ENCODE measurements around the gene EPG5. TPM values are rescaled to one million over a fixed set of nuclear protein-coding genes. Genes with fewer than 3 reads are reported as not detected.

The EPG5 gene
- total RNA-seq, 1 donor from 2014 or later: 26.1 TPM

GRCh38 chr18:45923138-45923537 is 44.0 kb downstream of the EPG5 start:
- FAIRE-seq: no peak
- no peak for DNase-seq (ENCODE audit: low spot score in 2 of 2)

GRCh38 chr18:45920367-45920766 is 46.8 kb downstream of the EPG5 start:
- no peak for FAIRE-seq

GRCh38 chr18:45916302-45916701 is 50.8 kb downstream of the EPG5 start:
- FAIRE-seq (no peak), DNase-seq (ENCODE audit: low spot score in 2 of 2) (no peak)

More at GRCh38 chr18:45920367-45920766, 46.8 kb downstream of the EPG5 start:
- DNase-seq (ENCODE audit: low spot score in 2 of 2): no peak

GRCh38 chr18:45913276-45913675 is 53.9 kb downstream of the EPG5 start:
- DNase-seq (ENCODE audit: low spot score in 2 of 2) (no peak), FAIRE-seq (no peak)

- no peak for FAIRE-seq
These were observed 56.6 kb downstream of the EPG5 start for GRCh38 chr18:45910405-45911023.

GRCh38 chr18:45901654-45902210 is 65.4 kb downstream of the EPG5 start:
- DNase-seq (ENCODE audit: low spot score in 2 of 2) (no peak), FAIRE-seq (no peak)

More at GRCh38 chr18:45910405-45911023, 56.6 kb downstream of the EPG5 start:
- DNase-seq (ENCODE audit: low spot score in 2 of 2): peak in 1 of 2 donors; percentile 34

GRCh38 chr18:45900623-45901022 is 66.5 kb downstream of the EPG5 start:
- no peak for DNase-seq (ENCODE audit: low spot score in 2 of 2)
- FAIRE-seq: no peak

- FAIRE-seq (no peak), DNase-seq (ENCODE audit: low spot score in 2 of 2) (no peak)
These were observed 70.1 kb downstream of the EPG5 start for GRCh38 chr18:45896991-45897390.

- FAIRE-seq: no peak
- no peak for DNase-seq (ENCODE audit: low spot score in 2 of 2)
These were observed 70.7 kb downstream of the EPG5 start for GRCh38 chr18:45896452-45896851.

- DNase-seq (ENCODE audit: low spot score in 2 of 2) (no peak), FAIRE-seq (no peak)
These were observed 71.8 kb downstream of the EPG5 start for GRCh38 chr18:45895339-45895738.

GRCh38 chr18:45894818-45895217 is 72.3 kb downstream of the EPG5 start:
- FAIRE-seq (no peak), DNase-seq (ENCODE audit: low spot score in 2 of 2) (no peak)

GRCh38 chr18:45891806-45892205 is 75.3 kb downstream of the EPG5 start:
- no peak for DNase-seq (ENCODE audit: low spot score in 2 of 2)
- no peak for FAIRE-seq

- DNase-seq (ENCODE audit: low spot score in 2 of 2) (no peak), FAIRE-seq (peak; percentile 71)
These were observed 76.5 kb downstream of the EPG5 start for GRCh38 chr18:45890606-45891005.

GRCh38 chr18:45889419-45890064 is 77.6 kb downstream of the EPG5 start:
- no peak for DNase-seq (ENCODE audit: low spot score in 2 of 2)

GRCh38 chr18:45887585-45887984 is 79.5 kb downstream of the EPG5 start:
- FAIRE-seq (no peak), DNase-seq (ENCODE audit: low spot score in 2 of 2) (no peak)

More at GRCh38 chr18:45889419-45890064, 77.6 kb downstream of the EPG5 start:
- no peak for FAIRE-seq

- DNase-seq (ENCODE audit: low spot score in 2 of 2): no peak
- FAIRE-seq: no peak
These were observed 86.1 kb downstream of the EPG5 start for GRCh38 chr18:45880876-45881558.

GRCh38 chr18:45879681-45880655 is 87.2 kb downstream of the EPG5 start:
- DNase-seq (ENCODE audit: low spot score in 2 of 2) (peak; percentile 19 to 62), FAIRE-seq (no peak)

- no peak for FAIRE-seq
These were observed 89.7 kb downstream of the EPG5 start for GRCh38 chr18:45877403-45877802.

GRCh38 chr18:45876161-45876560 is 91.0 kb downstream of the EPG5 start:
- DNase-seq (ENCODE audit: low spot score in 2 of 2): no peak
- no peak for FAIRE-seq

More at GRCh38 chr18:45877403-45877802, 89.7 kb downstream of the EPG5 start:
- no peak for DNase-seq (ENCODE audit: low spot score in 2 of 2)

Measured in frontal cortex (tissue), 4 donors.